NT2/D1 (cell line): Measurements from ENCODE around the gene IKZF3.

ENCODE experiments used
- SUZ12 ChIP-seq: IDR thresholded peaks from 2 replicates; pipeline ENCODE4 v1.6.1; 2011; ENCODE audit not compliant: insufficient read length, insufficient read depth; ENCODE audit errors: extremely low read depth
- YY1 ChIP-seq: IDR thresholded peaks from 2 replicates; pipeline ENCODE4 v1.6.1; 2011; ENCODE audit not compliant: insufficient read length, insufficient read depth
- ZNF274 ChIP-seq: IDR thresholded peaks from 2 replicates; pipeline ENCODE4 v1.6.1; 2011; ENCODE audit warnings: mild to moderate bottlenecking, low read depth, low read length

- TF ChIP-seq ZNF274: no peak
- no peak for TF ChIP-seq SUZ12
- TF ChIP-seq YY1: no peak
Observed at GRCh38 chr17:39756380-39757079, 107.6 kb downstream of the IKZF3 start.
